Measurements from ENCODE around the gene ZBTB17. TPM values are rescaled to one million over a fixed set of nuclear protein-coding genes. Genes with fewer than 3 reads are reported as not detected.

ZBTB17 gene
- total RNA-seq, 1 donor from 2014 or later: 37.7 TPM

DNA sequence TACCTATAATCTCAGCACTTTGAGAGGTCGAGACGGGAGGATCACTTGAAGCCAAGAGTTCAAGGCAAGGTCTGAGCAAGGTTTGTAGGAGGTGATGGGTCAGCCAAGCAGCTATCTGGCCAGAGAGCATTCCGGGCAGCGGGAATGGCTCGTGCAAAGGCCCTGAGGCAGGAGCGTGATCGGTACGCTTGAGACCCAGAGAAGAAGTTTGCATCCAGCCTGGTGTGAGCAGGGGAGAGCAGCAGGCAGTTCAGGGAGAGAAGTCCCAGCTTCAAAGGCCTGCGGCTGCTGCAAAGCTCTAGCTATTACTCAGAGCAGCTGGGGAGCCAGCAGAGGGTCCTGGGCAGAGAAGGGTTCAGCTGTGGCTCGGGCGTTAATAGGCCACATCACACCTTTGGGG lies 23.0 kb upstream of the ZBTB17 start:
- Histone ChIP-seq H3K27me3 (ENCODE audit: low read depth) (no peaks in the 10 kb centered on the region), H3K27ac (no peak overlapping the region), H3K4me3 (no peak overlapping the region), H3K4me1 (no peaks in the 10 kb centered on the region), H3K36me3 (no peaks in the 10 kb centered on the region), H3K9me3 (no peaks in the 10 kb centered on the region)
- intact Hi-C loops (cut with DNase I): loop anchor here (10.0 kb wide), 1 partner anchor 184 kb away; no protein-coding TSS in a partner anchor
- TF ChIP-seq, protein P1, sequence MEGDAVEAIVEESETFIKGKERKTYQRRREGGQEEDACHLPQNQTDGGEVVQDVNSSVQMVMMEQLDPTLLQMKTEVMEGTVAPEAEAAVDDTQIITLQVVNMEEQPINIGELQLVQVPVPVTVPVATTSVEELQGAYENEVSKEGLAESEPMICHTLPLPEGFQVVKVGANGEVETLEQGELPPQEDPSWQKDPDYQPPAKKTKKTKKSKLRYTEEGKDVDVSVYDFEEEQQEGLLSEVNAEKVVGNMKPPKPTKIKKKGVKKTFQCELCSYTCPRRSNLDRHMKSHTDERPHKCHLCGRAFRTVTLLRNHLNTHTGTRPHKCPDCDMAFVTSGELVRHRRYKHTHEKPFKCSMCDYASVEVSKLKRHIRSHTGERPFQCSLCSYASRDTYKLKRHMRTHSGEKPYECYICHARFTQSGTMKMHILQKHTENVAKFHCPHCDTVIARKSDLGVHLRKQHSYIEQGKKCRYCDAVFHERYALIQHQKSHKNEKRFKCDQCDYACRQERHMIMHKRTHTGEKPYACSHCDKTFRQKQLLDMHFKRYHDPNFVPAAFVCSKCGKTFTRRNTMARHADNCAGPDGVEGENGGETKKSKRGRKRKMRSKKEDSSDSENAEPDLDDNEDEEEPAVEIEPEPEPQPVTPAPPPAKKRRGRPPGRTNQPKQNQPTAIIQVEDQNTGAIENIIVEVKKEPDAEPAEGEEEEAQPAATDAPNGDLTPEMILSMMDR (IDR thresholded peaks at IDR 0.05): no peak
- DNase-seq (no peak), ATAC-seq (no peak)

DNA sequence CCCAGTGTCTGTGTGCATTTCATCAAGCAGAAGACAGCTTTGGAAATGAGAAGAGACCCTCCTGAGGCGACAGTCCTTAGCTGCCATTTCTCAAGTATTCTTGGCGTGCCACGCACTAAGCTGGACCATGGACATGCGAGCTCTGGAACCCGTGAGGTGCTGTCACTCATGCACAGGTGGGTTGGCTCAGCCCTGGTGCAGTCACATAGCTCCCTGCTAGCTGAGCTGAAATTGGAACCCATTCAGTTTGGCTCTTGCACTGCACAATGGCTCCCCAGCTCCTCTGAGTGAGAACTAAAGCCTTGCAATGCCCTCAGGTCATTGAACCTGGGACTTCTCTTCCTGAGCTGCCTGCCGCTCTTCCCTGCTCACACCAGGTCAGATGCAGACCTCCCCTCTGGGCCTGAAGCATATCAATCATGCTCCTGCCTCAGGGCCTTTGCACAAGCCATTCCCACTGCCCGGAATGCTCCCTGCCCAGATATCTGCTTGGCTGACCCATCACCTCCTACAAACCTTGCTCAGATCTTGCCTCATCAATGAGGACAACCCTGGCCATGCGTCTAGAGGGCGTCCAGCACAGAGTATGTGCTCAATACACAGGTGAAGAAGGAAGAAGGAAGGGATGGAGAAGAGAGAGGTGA lies 21.9 kb upstream of the ZBTB17 start:
- Histone ChIP-seq H3K27ac (no peak overlapping the region), H3K4me1 (no peaks in the 10 kb centered on the region), H3K27me3 (ENCODE audit: low read depth) (no peaks in the 10 kb centered on the region), H3K36me3 (no peaks in the 10 kb centered on the region), H3K4me3 (no peak overlapping the region), H3K9me3 (no peaks in the 10 kb centered on the region)
- ATAC-seq (no peak), DNase-seq (no peak)
- TF ChIP-seq, protein P1 (IDR thresholded peaks at IDR 0.05): no peak
- intact Hi-C loops (cut with DNase I): loop anchor here (10.0 kb wide), 1 partner anchor 183 kb away; no protein-coding TSS in a partner anchor

DNA sequence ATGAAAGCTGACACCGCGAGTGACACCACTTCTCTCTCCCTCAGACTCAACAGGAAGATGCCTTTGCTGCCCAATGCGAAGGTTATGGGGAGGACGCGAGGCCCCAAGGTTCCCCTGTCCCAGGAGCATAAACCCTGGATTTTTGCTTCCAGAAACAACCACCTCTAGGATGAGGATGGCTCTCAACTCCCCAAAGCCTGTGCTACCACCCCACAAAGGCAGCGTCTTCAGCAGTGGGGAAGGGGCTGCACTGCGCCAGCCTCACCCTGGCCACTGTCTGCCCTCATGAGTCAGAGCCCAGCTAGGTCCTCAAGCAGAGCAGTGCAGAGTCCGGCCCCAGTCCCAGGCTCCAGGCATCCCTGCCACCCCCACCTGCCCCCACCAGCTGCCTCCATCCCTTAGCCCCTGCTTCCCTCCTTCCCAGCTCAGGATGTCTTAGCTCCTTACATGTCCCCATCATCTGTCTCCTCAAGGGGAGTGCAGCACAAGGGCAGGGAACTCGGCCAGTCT lies 21.2 kb upstream of the ZBTB17 start:
- no peaks in the 10 kb centered on the region for H3K9me3 ChIP-seq
- DNase-seq (no peak), ATAC-seq (no peak)
- no peak overlapping the region for H3K4me3 ChIP-seq
- H3K27ac ChIP-seq: no peak overlapping the region
- H3K36me3 ChIP-seq: no peaks in the 10 kb centered on the region
- H3K4me1 ChIP-seq: no peaks in the 10 kb centered on the region
- intact Hi-C loops (cut with DNase I): loop anchor here (10.0 kb wide), 1 partner anchor 182 kb away; no protein-coding TSS in a partner anchor
- TF ChIP-seq, protein P1 (IDR thresholded peaks at IDR 0.05): no peak
- H3K27me3 ChIP-seq (ENCODE audit: low read depth): no peaks in the 10 kb centered on the region

DNA sequence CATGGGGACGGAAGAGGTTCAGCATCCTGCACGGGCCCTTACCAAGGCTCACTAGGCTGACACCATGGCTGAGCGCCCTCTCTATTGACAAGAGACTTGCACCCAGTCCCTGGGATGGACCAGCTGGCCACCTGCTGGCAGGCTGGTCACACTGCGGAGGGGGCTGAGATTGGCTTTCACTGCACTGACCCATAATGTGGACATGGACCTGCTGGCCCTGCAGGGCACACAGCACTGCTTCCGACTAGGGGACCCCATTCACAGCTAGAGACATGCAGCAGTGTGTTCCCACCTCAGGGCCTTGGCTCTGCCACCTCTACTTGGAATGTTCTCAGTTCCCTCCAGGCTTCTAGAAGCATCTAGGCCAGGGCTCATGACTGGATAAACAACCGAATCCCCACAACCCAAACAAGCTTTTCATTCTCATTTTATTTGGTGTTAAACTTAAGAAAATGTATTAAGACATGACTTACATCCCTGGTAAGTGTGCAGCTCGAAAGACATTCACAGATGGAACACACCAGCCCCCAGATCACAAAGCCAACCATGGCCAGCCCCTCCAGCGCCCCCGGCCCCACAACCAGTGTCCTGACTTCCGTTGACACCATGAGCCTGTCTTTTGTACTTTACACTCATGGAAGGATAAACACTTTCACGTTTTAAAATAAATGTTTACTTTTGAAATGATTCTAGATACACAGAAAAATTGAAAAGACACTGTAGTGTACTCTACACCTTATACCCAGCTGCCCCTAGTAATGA lies 18.9 kb upstream of the ZBTB17 start:
- peak; percentile 73 for DNase-seq
- intact Hi-C loops (cut with DNase I): loop anchor here (10.0 kb wide), 1 partner anchor 180 kb away; no protein-coding TSS in a partner anchor
- no peak overlapping the region for H3K27ac ChIP-seq

DNA sequence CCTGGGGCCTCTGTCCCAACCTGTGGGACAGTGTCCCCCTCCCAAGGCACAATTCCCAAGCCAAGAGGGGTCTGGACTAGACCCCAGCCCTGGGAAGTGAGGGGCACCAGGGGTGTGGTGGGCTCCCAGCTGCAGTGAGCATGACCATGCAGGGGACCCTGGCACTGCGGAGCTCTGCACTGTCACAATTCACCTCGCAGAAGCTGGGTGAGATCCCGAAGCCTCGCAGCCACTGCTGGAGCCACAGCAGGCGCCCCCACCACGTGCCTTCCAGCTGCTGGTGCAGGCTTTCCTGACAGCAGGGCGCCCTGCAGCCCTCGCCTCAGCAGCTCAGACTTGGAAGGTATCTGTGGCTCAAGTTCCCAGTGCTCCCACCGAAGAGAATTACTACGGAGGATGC lies 18.2 kb upstream of the ZBTB17 start:
- ATAC-seq: no peak
- no peaks in the 10 kb centered on the region for H3K36me3 ChIP-seq
- no peak overlapping the region for H3K27ac ChIP-seq
- intact Hi-C loops (cut with DNase I): loop anchor here (10.0 kb wide), 1 partner anchor 179 kb away; no protein-coding TSS in a partner anchor
- DNase-seq: no peak
- H3K9me3 ChIP-seq: no peaks in the 10 kb centered on the region
- H3K4me3 ChIP-seq: no peak overlapping the region
- TF ChIP-seq, protein P1 (IDR thresholded peaks at IDR 0.05): no peak
- no peaks in the 10 kb centered on the region for H3K4me1 ChIP-seq
- no peaks in the 10 kb centered on the region for H3K27me3 ChIP-seq (ENCODE audit: low read depth)

More for the DNA sequence above, 18.9 kb upstream of the ZBTB17 start:
- Histone ChIP-seq H3K4me1 (no peaks in the 10 kb centered on the region), H3K9me3 (no peaks in the 10 kb centered on the region), H3K27me3 (ENCODE audit: low read depth) (no peaks in the 10 kb centered on the region), H3K36me3 (no peaks in the 10 kb centered on the region), H3K4me3 (no peak overlapping the region)
- ATAC-seq: peak; percentile 85 to 87
- TF ChIP-seq, protein P1 (IDR thresholded peaks at IDR 0.05): peak; percentile 92
